ENCODE measurements around the gene DKK3.

DKK3 gene

GRCh38 chr11:11984563-11984962, 23.9 kb downstream of the DKK3 start:
- peaks cover 6% of the 10 kb centered on the region for H3K4me1 ChIP-seq (ENCODE audit: insufficient read depth, insufficient read length)
- no peak overlapping the region for H3K9ac ChIP-seq (ENCODE audit: insufficient read length, low read depth)
- H3K27me3 ChIP-seq (ENCODE audit: insufficient read depth, insufficient read length) = no peaks in the 10 kb centered on the region

DNA sequence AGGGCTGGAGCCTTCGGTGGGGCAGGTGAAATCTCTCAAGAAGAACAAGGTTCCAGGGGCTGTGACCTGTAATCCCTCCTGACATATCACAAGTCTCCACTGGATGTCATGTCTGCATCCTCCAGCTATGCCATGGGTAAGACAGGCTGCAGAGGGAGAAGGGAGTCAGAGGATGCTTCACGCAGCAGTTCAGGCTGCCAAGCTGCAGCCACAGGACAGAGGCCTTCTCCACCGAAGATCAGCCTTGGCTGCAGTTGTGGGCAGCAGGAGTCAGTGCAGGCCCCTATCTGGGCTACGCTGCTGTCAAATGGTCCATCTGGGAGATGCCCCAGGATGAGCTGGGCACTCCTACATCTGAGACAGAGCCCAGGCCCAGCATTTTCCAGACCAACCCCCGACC, 25.0 kb downstream of the DKK3 start:
- Histone ChIP-seq H3K4me3 (ENCODE audit: insufficient read length, low read depth) (no peak overlapping the region), H3K4me1 (ENCODE audit: insufficient read depth, insufficient read length) (peaks cover 6% of the 10 kb centered on the region), H3K9me3 (ENCODE audit: insufficient read depth, low read length) (no peaks in the 10 kb centered on the region), H3K9ac (ENCODE audit: insufficient read length, low read depth) (no peak overlapping the region), H3K27me3 (ENCODE audit: insufficient read depth, insufficient read length) (no peaks in the 10 kb centered on the region), H3K36me3 (ENCODE audit: insufficient read depth, insufficient read length, low read length) (peaks cover 42% of the 10 kb centered on the region)
- TF ChIP-seq SUZ12 (IDR thresholded peaks at IDR 0.05; ENCODE audit: extremely low read depth, insufficient read depth, insufficient read length) = no peak
- TF ChIP-seq ZNF274 (IDR thresholded peaks at IDR 0.05; ENCODE audit: low read depth, low read length) = no peak
- no peak for TF ChIP-seq YY1 (IDR thresholded peaks at IDR 0.05; ENCODE audit: insufficient read depth, insufficient read length)
- DNase-seq (ENCODE audit: low read depth, low spot score) = no peak

More at GRCh38 chr11:11984563-11984962, 23.9 kb downstream of the DKK3 start:
- Histone ChIP-seq H3K4me3 (ENCODE audit: insufficient read length, low read depth) (no peak overlapping the region), H3K36me3 (ENCODE audit: insufficient read depth, insufficient read length, low read length) (peaks cover 33% of the 10 kb centered on the region), H3K9me3 (ENCODE audit: insufficient read depth, low read length) (no peaks in the 10 kb centered on the region)
- no peak for DNase-seq (ENCODE audit: low read depth, low spot score)
- TF ChIP-seq SUZ12 (IDR thresholded peaks at IDR 0.05; ENCODE audit: extremely low read depth, insufficient read depth, insufficient read length) (no peak), YY1 (IDR thresholded peaks at IDR 0.05; ENCODE audit: insufficient read depth, insufficient read length) (no peak), ZNF274 (IDR thresholded peaks at IDR 0.05; ENCODE audit: low read depth, low read length) (no peak)

- H3K27me3 ChIP-seq (ENCODE audit: insufficient read depth, insufficient read length) = no peaks in the 10 kb centered on the region
- peaks cover 42% of the 10 kb centered on the region for H3K36me3 ChIP-seq (ENCODE audit: insufficient read depth, insufficient read length, low read length)
Measured at GRCh38 chr11:11982975-11983374, 25.5 kb downstream of the DKK3 start.

GRCh38 chr11:11982461-11982860, 26.0 kb downstream of the DKK3 start:
- H3K36me3 ChIP-seq (ENCODE audit: insufficient read depth, insufficient read length, low read length) = peaks cover 40% of the 10 kb centered on the region
- H3K27me3 ChIP-seq (ENCODE audit: insufficient read depth, insufficient read length) = no peaks in the 10 kb centered on the region
- H3K9me3 ChIP-seq (ENCODE audit: insufficient read depth, low read length) = no peaks in the 10 kb centered on the region
- no peak for TF ChIP-seq YY1 (IDR thresholded peaks at IDR 0.05; ENCODE audit: insufficient read depth, insufficient read length)
- no peak for TF ChIP-seq ZNF274 (IDR thresholded peaks at IDR 0.05; ENCODE audit: low read depth, low read length)
- no peak for TF ChIP-seq SUZ12 (IDR thresholded peaks at IDR 0.05; ENCODE audit: extremely low read depth, insufficient read depth, insufficient read length)
- peaks cover 6% of the 10 kb centered on the region for H3K4me1 ChIP-seq (ENCODE audit: insufficient read depth, insufficient read length)
- no peak overlapping the region for H3K4me3 ChIP-seq (ENCODE audit: insufficient read length, low read depth)
- no peak overlapping the region for H3K9ac ChIP-seq (ENCODE audit: insufficient read length, low read depth)
- DNase-seq (ENCODE audit: low read depth, low spot score) = no peak

More at GRCh38 chr11:11982975-11983374, 25.5 kb downstream of the DKK3 start:
- H3K4me3 ChIP-seq (ENCODE audit: insufficient read length, low read depth) = no peak overlapping the region
- no peak overlapping the region for H3K9ac ChIP-seq (ENCODE audit: insufficient read length, low read depth)
- H3K4me1 ChIP-seq (ENCODE audit: insufficient read depth, insufficient read length) = peaks cover 6% of the 10 kb centered on the region
- no peaks in the 10 kb centered on the region for H3K9me3 ChIP-seq (ENCODE audit: insufficient read depth, low read length)
- DNase-seq (ENCODE audit: low read depth, low spot score) = no peak
- TF ChIP-seq ZNF274 (IDR thresholded peaks at IDR 0.05; ENCODE audit: low read depth, low read length) (no peak), SUZ12 (IDR thresholded peaks at IDR 0.05; ENCODE audit: extremely low read depth, insufficient read depth, insufficient read length) (no peak), YY1 (IDR thresholded peaks at IDR 0.05; ENCODE audit: insufficient read depth, insufficient read length) (no peak)

DNA sequence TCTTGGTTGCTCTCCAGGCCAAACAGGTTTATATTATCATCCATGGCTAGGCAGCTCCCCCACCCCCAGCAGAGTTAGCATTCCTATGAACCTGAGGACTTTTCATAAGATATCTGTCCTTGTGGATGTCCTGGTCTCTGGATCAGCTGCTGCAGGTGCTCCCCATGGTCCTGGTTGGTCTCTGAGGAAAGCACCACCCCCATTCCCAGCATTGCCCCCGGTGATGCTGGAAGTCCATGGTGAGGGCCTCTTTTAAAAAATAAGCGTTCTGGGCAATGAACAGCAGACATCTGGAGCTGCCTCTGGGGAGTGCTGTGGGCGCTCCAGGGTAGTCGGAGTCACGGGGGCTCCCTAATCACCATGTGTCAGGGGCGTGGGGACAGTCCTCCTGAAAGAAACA, 26.6 kb downstream of the DKK3 start:
- TF ChIP-seq ZNF274 (IDR thresholded peaks at IDR 0.05; ENCODE audit: low read depth, low read length) (no peak), SUZ12 (IDR thresholded peaks at IDR 0.05; ENCODE audit: extremely low read depth, insufficient read depth, insufficient read length) (no peak), YY1 (IDR thresholded peaks at IDR 0.05; ENCODE audit: insufficient read depth, insufficient read length) (no peak)
- peaks cover 4% of the 10 kb centered on the region for H3K4me1 ChIP-seq (ENCODE audit: insufficient read depth, insufficient read length)

GRCh38 chr11:11981364-11981763, 27.1 kb downstream of the DKK3 start:
- Histone ChIP-seq H3K9me3 (ENCODE audit: insufficient read depth, low read length) (no peaks in the 10 kb centered on the region), H3K4me1 (ENCODE audit: insufficient read depth, insufficient read length) (peaks cover 3% of the 10 kb centered on the region), H3K4me3 (ENCODE audit: insufficient read length, low read depth) (no peak overlapping the region), H3K9ac (ENCODE audit: insufficient read length, low read depth) (no peak overlapping the region), H3K36me3 (ENCODE audit: insufficient read depth, insufficient read length, low read length) (peaks cover 40% of the 10 kb centered on the region), H3K27me3 (ENCODE audit: insufficient read depth, insufficient read length) (no peaks in the 10 kb centered on the region)
- no peak for DNase-seq (ENCODE audit: low read depth, low spot score)
- TF ChIP-seq YY1 (IDR thresholded peaks at IDR 0.05; ENCODE audit: insufficient read depth, insufficient read length) (no peak), ZNF274 (IDR thresholded peaks at IDR 0.05; ENCODE audit: low read depth, low read length) (no peak), SUZ12 (IDR thresholded peaks at IDR 0.05; ENCODE audit: extremely low read depth, insufficient read depth, insufficient read length) (no peak)

More for the DNA sequence above, 26.6 kb downstream of the DKK3 start:
- H3K4me3 ChIP-seq (ENCODE audit: insufficient read length, low read depth) = no peak overlapping the region
- H3K27me3 ChIP-seq (ENCODE audit: insufficient read depth, insufficient read length) = no peaks in the 10 kb centered on the region
- peaks cover 36% of the 10 kb centered on the region for H3K36me3 ChIP-seq (ENCODE audit: insufficient read depth, insufficient read length, low read length)
- H3K9ac ChIP-seq (ENCODE audit: insufficient read length, low read depth) = no peak overlapping the region
- no peaks in the 10 kb centered on the region for H3K9me3 ChIP-seq (ENCODE audit: insufficient read depth, low read length)
- no peak for DNase-seq (ENCODE audit: low read depth, low spot score)

DNA sequence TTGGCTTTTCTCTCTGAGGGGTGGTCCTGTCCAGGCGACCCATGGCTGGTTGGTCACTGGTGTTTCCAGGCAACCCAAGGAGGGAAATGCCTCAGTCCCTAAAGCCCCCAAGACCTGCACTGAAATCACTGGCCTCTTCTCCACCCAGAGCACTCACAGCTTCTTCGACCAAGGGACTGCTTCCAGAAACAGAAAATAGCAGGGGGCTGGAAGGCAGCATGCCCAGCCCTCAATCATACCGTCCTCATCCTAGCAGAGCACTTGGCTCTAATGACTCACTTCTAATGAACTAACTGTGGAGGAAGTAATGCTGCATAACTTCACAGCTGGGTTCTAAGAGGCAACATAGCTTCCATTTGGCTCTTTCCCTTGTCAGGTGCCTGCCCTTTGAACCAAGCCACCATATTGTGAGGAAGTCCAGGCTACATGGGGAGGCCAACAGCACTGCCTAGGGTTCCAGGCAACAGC, 27.6 kb downstream of the DKK3 start:
- Histone ChIP-seq H3K4me1 (ENCODE audit: insufficient read depth, insufficient read length) (peaks cover 3% of the 10 kb centered on the region), H3K36me3 (ENCODE audit: insufficient read depth, insufficient read length, low read length) (peaks cover 42% of the 10 kb centered on the region), H3K27me3 (ENCODE audit: insufficient read depth, insufficient read length) (no peaks in the 10 kb centered on the region), H3K9ac (ENCODE audit: insufficient read length, low read depth) (no peak overlapping the region), H3K4me3 (ENCODE audit: insufficient read length, low read depth) (no peak overlapping the region), H3K9me3 (ENCODE audit: insufficient read depth, low read length) (no peaks in the 10 kb centered on the region)
- DNase-seq (ENCODE audit: low read depth, low spot score) = no peak
- TF ChIP-seq ZNF274 (IDR thresholded peaks at IDR 0.05; ENCODE audit: low read depth, low read length) (no peak), YY1 (IDR thresholded peaks at IDR 0.05; ENCODE audit: insufficient read depth, insufficient read length) (no peak), SUZ12 (IDR thresholded peaks at IDR 0.05; ENCODE audit: extremely low read depth, insufficient read depth, insufficient read length) (no peak)
